HEK293T (cell line): ENCODE data around the gene RS1.
A peak's percentile ranks its signal among the peaks of the same experiment; 100 is the strongest.

Source experiments
- BHLHE40 ChIP-seq: fragments of 450-650 bp; IDR thresholded peaks from 2 replicates; pipeline ENCODE4 v1.6.1; 2016; ENCODE audit warnings: mild to moderate bottlenecking, moderate library complexity, borderline replicate concordance
- CTBP1 ChIP-seq: fragments of 450-650 bp; IDR thresholded peaks from 2 replicates; pipeline ENCODE4 v1.6.1; 2016; ENCODE audit warnings: borderline replicate concordance
- ELF4 ChIP-seq: fragments of 450-650 bp; IDR thresholded peaks from 2 replicates; pipeline ENCODE4 v1.6.1; 2017; ENCODE audit warnings: antibody characterized with exemption
- FOXA1 ChIP-seq: fragments of 450-650 bp; IDR thresholded peaks from 2 replicates; pipeline ENCODE4 v1.6.1; 2016; ENCODE audit warnings: mild to moderate bottlenecking
- FOXK2 ChIP-seq: fragments of 450-650 bp; IDR thresholded peaks from 2 replicates; pipeline ENCODE4 v1.6.1; 2016; ENCODE audit warnings: mild to moderate bottlenecking
- FOXM1 ChIP-seq: fragments of 450-650 bp; IDR thresholded peaks from 2 replicates; pipeline ENCODE4 v1.6.1; 2017; ENCODE audit warnings: mild to moderate bottlenecking, borderline replicate concordance
- HDGF ChIP-seq: fragments of 450-650 bp; IDR thresholded peaks from 2 replicates; pipeline ENCODE4 v1.6.1; 2017; ENCODE audit warnings: antibody characterized with exemption, borderline replicate concordance
- L3MBTL2 ChIP-seq: fragments of 450-650 bp; conservative IDR thresholded peaks from 2 replicates; pipeline ENCODE4 v1.6.1; 2016; ENCODE audit warnings: mild to moderate bottlenecking
- LEF1 ChIP-seq: fragments of 450-650 bp; IDR thresholded peaks from 2 replicates; pipeline ENCODE4 v1.6.1; 2017; ENCODE audit warnings: mild to moderate bottlenecking, borderline replicate concordance
- NFRKB ChIP-seq: fragments of 450-650 bp; IDR thresholded peaks from 2 replicates; pipeline ENCODE4 v1.6.1; 2016; ENCODE audit warnings: mild to moderate bottlenecking, moderate library complexity
- SP1 ChIP-seq: fragments of 450-650 bp; IDR thresholded peaks from 2 replicates; pipeline ENCODE4 v1.6.1; 2017
- SUZ12 ChIP-seq: fragments of 450-650 bp; IDR thresholded peaks from 2 replicates; pipeline ENCODE4 v1.6.1; 2016; ENCODE audit warnings: mild to moderate bottlenecking
- TARDBP ChIP-seq: fragments of 450-650 bp; IDR thresholded peaks from 2 replicates; pipeline ENCODE4 v1.6.1; 2016
- ZNF384 ChIP-seq: fragments of 450-650 bp; IDR thresholded peaks from 2 replicates; pipeline ENCODE4 v1.6.1; 2016

DNA sequence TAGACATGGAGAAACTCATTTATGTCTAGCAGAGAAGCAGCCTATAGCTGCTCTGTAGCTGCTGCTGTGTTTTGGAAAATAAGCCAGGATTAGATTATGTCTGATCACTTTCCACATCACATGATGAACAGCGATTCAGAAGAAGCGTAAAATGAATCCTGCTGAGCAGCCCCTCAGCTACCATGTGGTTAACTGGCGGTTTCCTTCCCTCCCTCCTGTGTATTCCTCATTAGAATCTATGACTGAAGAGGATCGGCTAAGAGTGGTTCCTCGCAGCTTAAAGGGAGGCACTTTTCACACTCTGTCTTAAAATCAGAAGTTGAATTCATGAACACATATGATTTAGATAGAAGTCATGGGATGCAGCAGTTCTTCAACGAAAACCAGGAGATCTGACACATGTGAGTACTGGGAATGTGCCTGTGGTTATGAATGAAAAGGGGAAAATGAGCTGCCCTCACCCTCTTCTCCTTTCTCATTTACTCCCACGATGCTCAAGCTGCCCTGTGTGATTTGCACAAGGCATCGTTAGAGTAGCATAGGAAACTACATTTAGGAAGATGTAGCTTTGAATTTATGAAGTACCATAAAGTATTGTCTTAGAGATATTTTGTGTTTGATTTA lies 35.6 kb upstream of the RS1 start, which contains the start of gene PPEF1:
- peak; percentile 65 for TF ChIP-seq L3MBTL2
- TF ChIP-seq CTBP1, result no peak
- TF ChIP-seq BHLHE40, result no peak
- TF ChIP-seq NFRKB, result no peak
- TF ChIP-seq SP1, result no peak
- no peak for TF ChIP-seq HDGF
- no peak for TF ChIP-seq ZNF384
- no peak for TF ChIP-seq ELF4
- TF ChIP-seq FOXA1, result no peak
- no peak for TF ChIP-seq SUZ12
- no peak for TF ChIP-seq FOXK2
- TF ChIP-seq TARDBP, result no peak
- TF ChIP-seq FOXM1, result no peak
- TF ChIP-seq LEF1, result no peak
